HCT116 (cell line): ENCODE data around the gene TBX15. TPM values are rescaled to one million over a fixed set of nuclear protein-coding genes. Genes with fewer than 3 reads are reported as not detected.

Experiments
- ATAC-seq: fragments of 200-7000 bp; cut with Tn5 transposase; 2 replicates; pipeline ENCODE4 v1.9.1; 2020; ENCODE audit warnings: mild to moderate bottlenecking, moderate library complexity
- BruUV-seq: library from RNA; stranded (reverse); fragments of 400-500 nt; replicated peaks from 2 replicates; lab custom pipeline; 2021; lab: Mats Ljungman, UMichigan
- CTCF ChIA-PET: fragments of 300-600 bp; sonication (Branson Sonifier 250); formaldehyde crosslinking; loops from one replicate; lab custom pipeline; 2021; ENCODE audit warnings: antibody characterized with exemption; lab: Charles Lee
- POLR2A ChIA-PET: fragments of 300-600, 350-600 bp; sonication (Branson Sonifier 250); formaldehyde crosslinking; loops from one replicate; lab custom pipeline; 2021; ENCODE audit warnings: antibody characterized with exemption; lab: Charles Lee
- RAD21 ChIA-PET, 2 experiments: fragments of 300-600 bp; sonication (Branson Sonifier 250); formaldehyde crosslinking; loops; one replicate each; lab custom pipeline; 2023; ENCODE audit warnings: low total read pairs in 2 of 2; ENCODE audit not compliant: uncharacterized antibody in 2 of 2, unreplicated experiment in 2 of 2, low non-redundant PET in 1 of 2; lab: Charles Lee
- DNase-seq: peaks from one replicate; pipeline ENCODE4 v3.0.0-alpha.2; 2010; ENCODE audit warnings: low read depth, low spot score
- H2AFZ ChIP-seq: fragments of 200-600 bp; shearing (Covaris generic), sonication (generic); 2 replicates; pipeline ENCODE4 v1.6.1; 2017; ENCODE audit warnings: low read depth, mixed run types, mixed read lengths, antibody characterized with exemption, low read length; ENCODE audit not compliant: poor library complexity, severe bottlenecking
- H3K27ac ChIP-seq: 2 replicates; pipeline ENCODE4 v1.5.1; 2012; ENCODE audit warnings: low read depth, low read length
- H3K27me3 ChIP-seq: fragments of 200-600 bp; sonication (generic); 2 replicates; pipeline ENCODE4 v1.6.1; 2016; ENCODE audit warnings: mixed run types, low read length, mixed read lengths; ENCODE audit not compliant: insufficient read depth
- H3K36me3 ChIP-seq, 2 experiments: fragments of 200-500 bp in 1 of 2; fragments of 200-600 bp in 1 of 2; sonication (Bioruptor generic) in 1 of 2; sonication (generic) in 1 of 2; 2 replicates each; pipeline versions ENCODE4 v1.5.1 to v1.6.1; 2014 to 2016; ENCODE audit warnings: low read length in 2 of 2, inconsistent platforms in 1 of 2, mixed read lengths in 1 of 2, mixed run types in 1 of 2; ENCODE audit not compliant: insufficient read depth in 2 of 2, control insufficient read depth in 1 of 2
- H3K4me1 ChIP-seq, 2 experiments: fragments of 200-600 bp in 1 of 2; sonication (generic) in 1 of 2; 2 replicates each; pipeline versions ENCODE4 v1.5.1 to v1.6.1; 2012 to 2017; ENCODE audit warnings: low read length in 2 of 2, inconsistent platforms in 1 of 2, mild to moderate bottlenecking in 1 of 2, mixed read lengths in 1 of 2, mixed run types in 1 of 2, moderate library complexity in 1 of 2; ENCODE audit not compliant: insufficient read depth in 2 of 2, control insufficient read depth in 1 of 2
- H3K4me2 ChIP-seq: fragments of 200-600 bp; sonication (generic); 2 replicates; pipeline ENCODE4 v1.6.1; 2017; ENCODE audit warnings: mixed run types, low read length, mixed read lengths
- H3K4me3 ChIP-seq, 2 experiments: fragments of 200-600 bp in 1 of 2; sonication (generic) in 1 of 2; replicated peaks in 1 of 2; 2 replicates each; pipeline ENCODE4 v1.5.1; 2011 to 2016; ENCODE audit warnings: low read length in 2 of 2, control low read depth in 1 of 2, low read depth in 1 of 2, mild to moderate bottlenecking in 1 of 2, mixed read lengths in 1 of 2, mixed run types in 1 of 2
- H3K79me2 ChIP-seq: fragments of 200-600 bp; sonication (generic); 2 replicates; pipeline ENCODE4 v1.6.1; 2017; ENCODE audit warnings: mild to moderate bottlenecking, mixed run types, low read length, moderate library complexity, mixed read lengths; ENCODE audit not compliant: insufficient read depth
- H3K9ac ChIP-seq: fragments of 200-600 bp; sonication (generic); 2 replicates; pipeline ENCODE4 v1.6.1; 2016; ENCODE audit warnings: low read length, mixed read lengths
- H3K9me2 ChIP-seq: fragments of 200-600 bp; sonication (generic), shearing (Covaris generic); 2 replicates; pipeline ENCODE4 v1.6.1; 2017; ENCODE audit warnings: mixed run types, mild to moderate bottlenecking, moderate library complexity; ENCODE audit not compliant: insufficient read depth
- H3K9me3 ChIP-seq, 2 experiments: fragments of 200-500 bp in 1 of 2; fragments of 200-600 bp in 1 of 2; sonication (Bioruptor generic) in 1 of 2; sonication (generic) in 1 of 2; 2 replicates each; pipeline ENCODE4 v1.6.1; 2014 to 2017; ENCODE audit warnings: low read length in 2 of 2, mixed read lengths in 2 of 2, inconsistent platforms in 1 of 2, low read depth in 1 of 2, mild to moderate bottlenecking in 1 of 2, mixed run types in 1 of 2, moderate library complexity in 1 of 2; ENCODE audit not compliant: control insufficient read depth in 1 of 2, insufficient read depth in 1 of 2
- H4K20me1 ChIP-seq: fragments of 200-600 bp; sonication (generic), shearing (Covaris generic); 2 replicates; pipeline ENCODE4 v1.6.1; 2017; ENCODE audit warnings: mixed run types, mild to moderate bottlenecking, moderate library complexity; ENCODE audit not compliant: insufficient read depth
- CBX3 ChIP-seq: IDR thresholded peaks from 2 replicates; pipeline ENCODE4 v1.6.1; 2012; ENCODE audit warnings: low read depth
- EGR1 ChIP-seq: IDR thresholded peaks from 2 replicates; pipeline ENCODE4 v1.6.1; 2012; ENCODE audit warnings: low read depth
- RAD21 ChIP-seq: IDR thresholded peaks from 2 replicates; pipeline ENCODE4 v1.6.1; 2012; ENCODE audit warnings: low read depth, mild to moderate bottlenecking
- intact Hi-C: fragments of 100-400 bp; cut with micrococcal nuclease; formaldehyde crosslinking; loops from 2 replicates; pipeline ENCODE4 v1.10.0; 2022
- total RNA-seq: library from RNA; stranded (reverse); gene quantifications from one replicate; pipeline ENCODE4 v1.2.1, GENCODE V29; 2021; ENCODE audit not compliant: unreplicated experiment
- TF ChIP-seq, protein P1 (sequence below): IDR thresholded peaks from 2 replicates; pipeline ENCODE4 v1.6.1; 2011; ENCODE audit warnings: mild to moderate bottlenecking, low read length, moderate library complexity; ENCODE audit not compliant: insufficient replicate concordance; ENCODE audit errors: extremely low read depth
- TF ChIP-seq, protein P2 (sequence below): IDR thresholded peaks from 2 replicates; pipeline ENCODE4 v1.6.1; 2012; ENCODE audit warnings: low read depth

The TBX15 gene
- total RNA-seq, 1 experiment from 2014 or later, result not detected

DNA sequence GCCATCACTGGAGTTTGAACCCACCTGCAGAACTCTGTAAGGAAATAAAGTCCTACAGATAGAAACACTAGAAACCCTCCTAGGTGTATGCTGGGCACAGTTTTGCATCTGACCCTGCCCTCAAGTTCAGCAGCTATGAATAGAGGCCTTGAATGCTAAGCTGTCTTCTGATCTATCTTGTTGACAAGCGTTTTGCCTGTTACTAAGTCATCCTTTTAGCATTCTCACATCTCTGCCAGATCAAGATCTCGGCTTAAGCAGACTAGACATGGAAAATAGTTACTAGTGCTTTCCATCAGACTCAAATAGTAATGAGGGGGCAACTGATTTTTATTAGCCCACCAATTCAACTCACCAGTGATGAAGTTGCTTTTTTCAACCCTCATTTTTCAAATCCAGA lies 10.5 kb downstream of the TBX15 start:
- CTCF ChIA-PET, result no interaction called here
- RAD21 ChIA-PET, result no interaction called here
- H3K36me3 ChIP-seq, result no peaks in the 10 kb centered on the region
- intact Hi-C loops, result no loop called here
- no peak overlapping the region for H3K4me2 ChIP-seq
- H4K20me1 ChIP-seq, result no peaks in the 10 kb centered on the region; the same call in 1 of the 2 replicates
- H3K9me3 ChIP-seq, result no peaks in the 10 kb centered on the region
- H3K4me1 ChIP-seq, result no peaks in the 10 kb centered on the region
- H3K27ac ChIP-seq, result no peak overlapping the region
- H3K9me2 ChIP-seq, result no peaks in the 10 kb centered on the region
- no peak overlapping the region for H3K4me3 ChIP-seq
- no TSS peak for BruUV-seq
- H3K27me3 ChIP-seq, result peaks cover 41% of the 10 kb centered on the region
- H2AFZ ChIP-seq, result no peak overlapping the region
- POLR2A ChIA-PET, result no interaction called here
- no peak overlapping the region for H3K9ac ChIP-seq
- no peak for DNase-seq
- TF ChIP-seq RAD21 (no peak), CBX3 (no peak), EGR1 (no peak)
- TF ChIP-seq, protein P1, sequence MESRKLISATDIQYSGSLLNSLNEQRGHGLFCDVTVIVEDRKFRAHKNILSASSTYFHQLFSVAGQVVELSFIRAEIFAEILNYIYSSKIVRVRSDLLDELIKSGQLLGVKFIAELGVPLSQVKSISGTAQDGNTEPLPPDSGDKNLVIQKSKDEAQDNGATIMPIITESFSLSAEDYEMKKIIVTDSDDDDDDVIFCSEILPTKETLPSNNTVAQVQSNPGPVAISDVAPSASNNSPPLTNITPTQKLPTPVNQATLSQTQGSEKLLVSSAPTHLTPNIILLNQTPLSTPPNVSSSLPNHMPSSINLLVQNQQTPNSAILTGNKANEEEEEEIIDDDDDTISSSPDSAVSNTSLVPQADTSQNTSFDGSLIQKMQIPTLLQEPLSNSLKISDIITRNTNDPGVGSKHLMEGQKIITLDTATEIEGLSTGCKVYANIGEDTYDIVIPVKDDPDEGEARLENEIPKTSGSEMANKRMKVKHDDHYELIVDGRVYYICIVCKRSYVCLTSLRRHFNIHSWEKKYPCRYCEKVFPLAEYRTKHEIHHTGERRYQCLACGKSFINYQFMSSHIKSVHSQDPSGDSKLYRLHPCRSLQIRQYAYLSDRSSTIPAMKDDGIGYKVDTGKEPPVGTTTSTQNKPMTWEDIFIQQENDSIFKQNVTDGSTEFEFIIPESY, result no peak
- TF ChIP-seq, protein P2, sequence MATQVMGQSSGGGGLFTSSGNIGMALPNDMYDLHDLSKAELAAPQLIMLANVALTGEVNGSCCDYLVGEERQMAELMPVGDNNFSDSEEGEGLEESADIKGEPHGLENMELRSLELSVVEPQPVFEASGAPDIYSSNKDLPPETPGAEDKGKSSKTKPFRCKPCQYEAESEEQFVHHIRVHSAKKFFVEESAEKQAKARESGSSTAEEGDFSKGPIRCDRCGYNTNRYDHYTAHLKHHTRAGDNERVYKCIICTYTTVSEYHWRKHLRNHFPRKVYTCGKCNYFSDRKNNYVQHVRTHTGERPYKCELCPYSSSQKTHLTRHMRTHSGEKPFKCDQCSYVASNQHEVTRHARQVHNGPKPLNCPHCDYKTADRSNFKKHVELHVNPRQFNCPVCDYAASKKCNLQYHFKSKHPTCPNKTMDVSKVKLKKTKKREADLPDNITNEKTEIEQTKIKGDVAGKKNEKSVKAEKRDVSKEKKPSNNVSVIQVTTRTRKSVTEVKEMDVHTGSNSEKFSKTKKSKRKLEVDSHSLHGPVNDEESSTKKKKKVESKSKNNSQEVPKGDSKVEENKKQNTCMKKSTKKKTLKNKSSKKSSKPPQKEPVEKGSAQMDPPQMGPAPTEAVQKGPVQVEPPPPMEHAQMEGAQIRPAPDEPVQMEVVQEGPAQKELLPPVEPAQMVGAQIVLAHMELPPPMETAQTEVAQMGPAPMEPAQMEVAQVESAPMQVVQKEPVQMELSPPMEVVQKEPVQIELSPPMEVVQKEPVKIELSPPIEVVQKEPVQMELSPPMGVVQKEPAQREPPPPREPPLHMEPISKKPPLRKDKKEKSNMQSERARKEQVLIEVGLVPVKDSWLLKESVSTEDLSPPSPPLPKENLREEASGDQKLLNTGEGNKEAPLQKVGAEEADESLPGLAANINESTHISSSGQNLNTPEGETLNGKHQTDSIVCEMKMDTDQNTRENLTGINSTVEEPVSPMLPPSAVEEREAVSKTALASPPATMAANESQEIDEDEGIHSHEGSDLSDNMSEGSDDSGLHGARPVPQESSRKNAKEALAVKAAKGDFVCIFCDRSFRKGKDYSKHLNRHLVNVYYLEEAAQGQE, result no peak
- TF ChIP-seq, all 23 proteins: peak for 0
- no peak for ATAC-seq
- H3K79me2 ChIP-seq, result no peaks in the 10 kb centered on the region
